ENCODE data around the gene PACSIN1.

DNA sequence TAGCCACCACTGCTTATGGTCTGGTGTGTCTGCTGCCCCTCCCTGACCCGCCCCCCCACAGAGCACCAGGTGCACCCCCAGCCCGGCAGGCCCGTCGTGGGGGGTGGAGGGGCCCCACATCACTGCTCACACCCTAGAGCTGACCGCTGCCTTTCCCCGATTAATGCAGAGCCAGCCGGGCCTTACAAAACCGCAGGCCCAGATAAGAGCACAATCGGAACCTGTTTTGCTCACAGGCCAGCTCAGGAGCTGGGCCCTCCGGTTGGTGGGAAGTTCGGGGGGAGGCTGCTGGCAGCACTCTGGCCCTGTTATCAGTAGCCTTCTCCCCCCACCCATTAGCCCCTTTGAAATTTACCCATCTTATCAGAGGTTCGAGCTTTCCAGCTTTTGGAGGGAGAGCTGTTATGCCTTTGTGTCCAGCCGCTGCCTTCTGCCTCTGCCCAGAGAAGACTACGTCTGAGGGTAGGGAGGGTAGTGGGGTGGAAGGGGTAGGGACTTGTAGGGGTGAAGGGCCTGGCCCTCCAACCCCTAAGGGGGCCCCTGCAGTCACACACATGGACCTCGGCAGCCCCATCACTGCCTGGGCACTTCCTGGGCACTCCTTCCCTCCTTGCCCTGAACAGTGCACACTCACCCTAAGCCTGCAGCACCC is 97.1 kb downstream of the PACSIN1 start:
- TF ChIP-seq, protein P1, sequence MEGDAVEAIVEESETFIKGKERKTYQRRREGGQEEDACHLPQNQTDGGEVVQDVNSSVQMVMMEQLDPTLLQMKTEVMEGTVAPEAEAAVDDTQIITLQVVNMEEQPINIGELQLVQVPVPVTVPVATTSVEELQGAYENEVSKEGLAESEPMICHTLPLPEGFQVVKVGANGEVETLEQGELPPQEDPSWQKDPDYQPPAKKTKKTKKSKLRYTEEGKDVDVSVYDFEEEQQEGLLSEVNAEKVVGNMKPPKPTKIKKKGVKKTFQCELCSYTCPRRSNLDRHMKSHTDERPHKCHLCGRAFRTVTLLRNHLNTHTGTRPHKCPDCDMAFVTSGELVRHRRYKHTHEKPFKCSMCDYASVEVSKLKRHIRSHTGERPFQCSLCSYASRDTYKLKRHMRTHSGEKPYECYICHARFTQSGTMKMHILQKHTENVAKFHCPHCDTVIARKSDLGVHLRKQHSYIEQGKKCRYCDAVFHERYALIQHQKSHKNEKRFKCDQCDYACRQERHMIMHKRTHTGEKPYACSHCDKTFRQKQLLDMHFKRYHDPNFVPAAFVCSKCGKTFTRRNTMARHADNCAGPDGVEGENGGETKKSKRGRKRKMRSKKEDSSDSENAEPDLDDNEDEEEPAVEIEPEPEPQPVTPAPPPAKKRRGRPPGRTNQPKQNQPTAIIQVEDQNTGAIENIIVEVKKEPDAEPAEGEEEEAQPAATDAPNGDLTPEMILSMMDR (IDR thresholded peaks at IDR 0.05; ENCODE audit: low read depth, low read length) = no peak
- TF ChIP-seq POLR2A (IDR thresholded peaks at IDR 0.05; ENCODE audit: extremely low read depth, insufficient read length) (no peak), MYC (IDR thresholded peaks at IDR 0.05; ENCODE audit: low read depth, low read length) (no peak)
- TF ChIP-seq, protein P2, sequence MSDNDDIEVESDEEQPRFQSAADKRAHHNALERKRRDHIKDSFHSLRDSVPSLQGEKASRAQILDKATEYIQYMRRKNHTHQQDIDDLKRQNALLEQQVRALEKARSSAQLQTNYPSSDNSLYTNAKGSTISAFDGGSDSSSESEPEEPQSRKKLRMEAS (IDR thresholded peaks at IDR 0.05; ENCODE audit: low read depth, low read length) = no peak

Measured in NB4 (cell line).